ENCODE data around the gene CCDC180. TPM values are rescaled to one million over a fixed set of nuclear protein-coding genes. Genes with fewer than 3 reads are reported as not detected.

CCDC180 gene
- total and polyA plus RNA-seq, 9 of the 15 experiments (the other 6 are each of a cell fraction or from before 2014, with no cell fraction given) = 0.56 to 4.2 (median 2.5) TPM

- TF ChIP-seq, protein P1, sequence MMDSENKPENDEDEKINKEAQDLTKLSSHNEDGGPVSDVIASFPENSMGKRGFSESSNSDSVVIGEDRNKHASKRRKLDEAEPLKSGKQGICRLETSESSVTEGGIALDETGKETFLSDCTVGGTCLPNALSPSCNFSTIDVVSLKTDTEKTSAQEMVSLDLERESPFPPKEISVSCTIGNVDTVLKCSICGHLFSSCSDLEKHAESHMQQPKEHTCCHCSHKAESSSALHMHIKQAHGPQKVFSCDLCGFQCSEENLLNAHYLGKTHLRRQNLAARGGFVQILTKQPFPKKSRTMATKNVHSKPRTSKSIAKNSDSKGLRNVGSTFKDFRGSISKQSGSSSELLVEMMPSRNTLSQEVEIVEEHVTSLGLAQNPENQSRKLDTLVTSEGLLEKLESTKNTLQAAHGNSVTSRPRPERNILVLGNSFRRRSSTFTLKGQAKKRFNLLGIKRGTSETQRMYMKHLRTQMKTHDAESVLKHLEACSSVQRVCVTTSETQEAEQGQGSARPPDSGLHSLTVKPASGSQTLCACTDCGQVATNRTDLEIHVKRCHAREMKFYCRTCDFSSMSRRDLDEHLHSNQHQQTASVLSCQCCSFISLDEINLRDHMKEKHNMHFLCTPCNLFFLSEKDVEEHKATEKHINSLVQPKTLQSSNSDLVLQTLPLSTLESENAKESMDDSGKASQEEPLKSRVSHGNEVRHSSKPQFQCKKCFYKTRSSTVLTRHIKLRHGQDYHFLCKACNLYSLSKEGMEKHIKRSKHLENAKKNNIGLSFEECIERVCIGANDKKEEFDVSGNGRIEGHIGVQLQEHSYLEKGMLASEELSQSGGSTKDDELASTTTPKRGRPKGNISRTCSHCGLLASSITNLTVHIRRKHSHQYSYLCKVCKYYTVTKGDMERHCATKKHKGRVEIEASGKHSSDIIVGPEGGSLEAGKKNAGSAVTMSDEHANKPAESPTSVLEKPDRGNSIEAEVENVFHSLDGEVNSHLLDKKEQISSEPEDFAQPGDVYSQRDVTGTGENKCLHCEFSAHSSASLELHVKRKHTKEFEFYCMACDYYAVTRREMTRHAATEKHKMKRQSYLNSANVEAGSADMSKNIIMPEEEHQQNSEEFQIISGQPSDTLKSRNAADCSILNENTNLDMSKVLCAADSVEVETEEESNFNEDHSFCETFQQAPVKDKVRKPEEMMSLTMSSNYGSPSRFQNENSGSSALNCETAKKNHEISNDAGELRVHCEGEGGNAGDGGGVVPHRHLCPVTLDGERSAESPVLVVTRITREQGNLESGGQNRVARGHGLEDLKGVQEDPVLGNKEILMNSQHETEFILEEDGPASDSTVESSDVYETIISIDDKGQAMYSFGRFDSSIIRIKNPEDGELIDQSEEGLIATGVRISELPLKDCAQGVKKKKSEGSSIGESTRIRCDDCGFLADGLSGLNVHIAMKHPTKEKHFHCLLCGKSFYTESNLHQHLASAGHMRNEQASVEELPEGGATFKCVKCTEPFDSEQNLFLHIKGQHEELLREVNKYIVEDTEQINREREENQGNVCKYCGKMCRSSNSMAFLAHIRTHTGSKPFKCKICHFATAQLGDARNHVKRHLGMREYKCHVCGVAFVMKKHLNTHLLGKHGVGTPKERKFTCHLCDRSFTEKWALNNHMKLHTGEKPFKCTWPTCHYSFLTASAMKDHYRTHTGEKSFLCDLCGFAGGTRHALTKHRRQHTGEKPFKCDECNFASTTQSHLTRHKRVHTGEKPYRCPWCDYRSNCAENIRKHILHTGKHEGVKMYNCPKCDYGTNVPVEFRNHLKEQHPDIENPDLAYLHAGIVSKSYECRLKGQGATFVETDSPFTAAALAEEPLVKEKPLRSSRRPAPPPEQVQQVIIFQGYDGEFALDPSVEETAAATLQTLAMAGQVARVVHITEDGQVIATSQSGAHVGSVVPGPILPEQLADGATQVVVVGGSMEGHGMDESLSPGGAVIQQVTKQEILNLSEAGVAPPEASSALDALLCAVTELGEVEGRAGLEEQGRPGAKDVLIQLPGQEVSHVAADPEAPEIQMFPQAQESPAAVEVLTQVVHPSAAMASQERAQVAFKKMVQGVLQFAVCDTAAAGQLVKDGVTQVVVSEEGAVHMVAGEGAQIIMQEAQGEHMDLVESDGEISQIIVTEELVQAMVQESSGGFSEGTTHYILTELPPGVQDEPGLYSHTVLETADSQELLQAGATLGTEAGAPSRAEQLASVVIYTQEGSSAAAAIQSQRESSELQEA (IDR thresholded peaks at IDR 0.05; ENCODE audit: low read depth) = no peak
- TF ChIP-seq TCF3 (CRISPR knock-in tag; IDR thresholded peaks at IDR 0.05) (no peak), CREM (IDR thresholded peaks at IDR 0.05; ENCODE audit: low read depth) (no peak), RB1 (IDR thresholded peaks at IDR 0.05; ENCODE audit: low read depth) (no peak), NEUROD1 (IDR thresholded peaks at IDR 0.05; ENCODE audit: borderline replicate concordance, low read depth, low read length, partially characterized antibody) (no peak), GATAD2A (IDR thresholded peaks at IDR 0.05) (no peak), EGR1 (conservative IDR thresholded peaks at IDR 0.05) (peak; percentile 80), RFX1 (IDR thresholded peaks at IDR 0.05) (peak; percentile 82), ZC3H8 (IDR thresholded peaks at IDR 0.05) (no peak), THRA (IDR thresholded peaks at IDR 0.05) (no peak), FOXK1 (CRISPR knock-in tag; IDR thresholded peaks at IDR 0.05; ENCODE audit: borderline replicate concordance) (no peak), ZNF23 (CRISPR knock-in tag; IDR thresholded peaks at IDR 0.05) (no peak), SETDB1 (IDR thresholded peaks at IDR 0.05; ENCODE audit: low read length) (no peak), PKNOX1 (IDR thresholded peaks at IDR 0.05) (no peak), ETV6 (IDR thresholded peaks at IDR 0.05; ENCODE audit: borderline replicate concordance in 1 of 2, low read depth in 2 of 2, low read length in 1 of 2) (no peak), ETV6 (CRISPR knock-in tag; IDR thresholded peaks at IDR 0.05; ENCODE audit: borderline replicate concordance) (no peak), POLR2B (IDR thresholded peaks at IDR 0.05; ENCODE audit: low read depth, partially characterized antibody) (no peak)
- TF ChIP-seq, protein P2, sequence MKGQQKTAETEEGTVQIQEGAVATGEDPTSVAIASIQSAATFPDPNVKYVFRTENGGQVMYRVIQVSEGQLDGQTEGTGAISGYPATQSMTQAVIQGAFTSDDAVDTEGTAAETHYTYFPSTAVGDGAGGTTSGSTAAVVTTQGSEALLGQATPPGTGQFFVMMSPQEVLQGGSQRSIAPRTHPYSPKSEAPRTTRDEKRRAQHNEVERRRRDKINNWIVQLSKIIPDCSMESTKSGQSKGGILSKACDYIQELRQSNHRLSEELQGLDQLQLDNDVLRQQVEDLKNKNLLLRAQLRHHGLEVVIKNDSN (CRISPR knock-in tag; IDR thresholded peaks at IDR 0.05) = peak; percentile 54; the same call in 1 of the 2 replicates
- TF ChIP-seq, protein P3, sequence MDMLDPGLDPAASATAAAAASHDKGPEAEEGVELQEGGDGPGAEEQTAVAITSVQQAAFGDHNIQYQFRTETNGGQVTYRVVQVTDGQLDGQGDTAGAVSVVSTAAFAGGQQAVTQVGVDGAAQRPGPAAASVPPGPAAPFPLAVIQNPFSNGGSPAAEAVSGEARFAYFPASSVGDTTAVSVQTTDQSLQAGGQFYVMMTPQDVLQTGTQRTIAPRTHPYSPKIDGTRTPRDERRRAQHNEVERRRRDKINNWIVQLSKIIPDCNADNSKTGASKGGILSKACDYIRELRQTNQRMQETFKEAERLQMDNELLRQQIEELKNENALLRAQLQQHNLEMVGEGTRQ (CRISPR knock-in tag; IDR thresholded peaks at IDR 0.05) = 0 out of 2 replicates have a peak, but pooled peaks have one; percentile 27
Measured at GRCh38 chr9:97307091-97307490, 368 bp upstream of the CCDC180 start (continued).

All from K562 (cell line).